Fibroblast of upper back skin (primary cell): ENCODE results near the gene ARHGAP45.

Experiments used
- DNase-seq: peaks from one replicate; pipeline ENCODE4 v3.0.0-alpha.2; 2013

ARHGAP45 gene

DNA sequence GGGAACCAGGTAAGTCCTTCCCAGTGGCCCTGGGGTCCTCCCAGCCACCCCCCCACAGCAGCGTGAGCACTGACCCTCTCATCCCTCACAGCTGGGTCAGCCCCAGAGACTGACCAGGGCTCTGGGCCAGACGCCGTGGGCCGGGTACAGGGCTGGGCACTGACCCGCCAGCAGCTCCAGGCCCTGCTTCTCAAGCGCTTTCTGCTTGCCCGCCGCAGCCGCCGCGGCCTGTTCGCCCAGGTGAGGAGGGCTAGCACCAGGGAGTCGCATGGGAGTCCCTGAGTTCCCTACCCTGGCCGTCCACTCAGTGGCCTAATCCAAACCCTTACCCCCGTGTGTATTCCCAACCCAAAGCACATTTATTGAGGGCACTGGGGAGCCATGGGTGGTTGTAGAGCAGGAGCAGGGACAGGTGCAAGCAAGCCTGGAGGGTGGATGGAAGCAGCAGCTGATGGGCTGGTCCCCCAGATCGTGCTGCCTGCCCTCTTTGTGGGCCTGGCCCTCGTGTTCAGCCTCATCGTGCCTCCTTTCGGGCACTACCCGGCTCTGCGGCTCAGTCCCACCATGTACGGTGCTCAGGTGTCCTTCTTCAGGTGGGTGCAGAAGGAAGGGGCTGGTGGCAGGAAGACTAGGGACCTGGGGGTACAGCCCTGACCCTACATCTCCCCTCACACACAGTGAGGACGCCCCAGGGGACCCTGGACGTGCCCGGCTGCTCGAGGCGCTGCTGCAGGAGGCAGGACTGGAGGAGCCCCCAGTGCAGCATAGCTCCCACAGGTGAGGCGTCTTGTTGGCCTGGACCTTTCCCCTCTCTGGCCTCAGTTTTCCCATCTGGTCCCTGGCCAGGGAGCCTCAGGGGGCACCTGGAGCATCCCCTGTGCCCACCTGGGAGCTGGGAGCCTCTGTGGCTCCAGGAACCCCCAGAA is 12.6 kb upstream of the ARHGAP45 start:
- no peak for DNase-seq

DNA sequence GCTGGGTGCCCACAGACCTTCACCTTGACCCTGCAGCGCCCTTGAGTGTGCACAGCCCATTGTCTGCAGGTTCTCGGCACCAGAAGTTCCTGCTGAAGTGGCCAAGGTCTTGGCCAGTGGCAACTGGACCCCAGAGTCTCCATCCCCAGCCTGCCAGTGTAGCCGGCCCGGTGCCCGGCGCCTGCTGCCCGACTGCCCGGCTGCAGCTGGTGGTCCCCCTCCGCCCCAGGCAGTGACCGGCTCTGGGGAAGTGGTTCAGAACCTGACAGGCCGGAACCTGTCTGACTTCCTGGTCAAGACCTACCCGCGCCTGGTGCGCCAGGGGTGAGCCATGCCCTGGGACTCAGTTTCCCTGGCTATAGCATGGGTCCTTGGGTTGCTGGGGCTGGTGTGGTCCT is 11.9 kb upstream of the ARHGAP45 start:
- no peak for DNase-seq

- no peak for DNase-seq
These were observed 10.9 kb upstream of the ARHGAP45 start for GRCh38 chr19:1055886-1056620.

- peak; percentile 39 for DNase-seq
These were observed 9.7 kb upstream of the ARHGAP45 start for GRCh38 chr19:1057176-1057855.

GRCh38 chr19:1058112-1058511 is 8.9 kb upstream of the ARHGAP45 start:
- DNase-seq, result no peak

DNA sequence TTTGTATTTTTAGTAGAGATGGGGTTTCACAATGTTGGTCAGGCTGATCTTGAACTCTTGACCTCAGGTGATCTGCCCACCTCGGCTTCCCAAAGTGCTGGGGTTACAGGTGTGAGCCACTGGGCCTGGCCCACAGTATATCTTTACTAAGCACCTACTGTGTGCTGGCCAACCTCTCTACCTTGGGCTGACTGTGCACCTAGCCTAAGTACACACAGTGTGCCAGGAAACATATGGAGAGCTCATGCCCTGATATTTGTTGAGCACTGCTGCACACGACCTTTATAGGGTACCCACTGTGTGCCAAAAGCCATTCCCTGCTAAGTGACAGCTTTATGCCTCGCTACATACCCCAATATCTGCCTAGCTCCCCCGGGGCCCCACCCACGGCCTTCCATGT is 6.3 kb upstream of the ARHGAP45 start:
- DNase-seq, result no peak

GRCh38 chr19:1061987-1062386 is 5.0 kb upstream of the ARHGAP45 start:
- DNase-seq, result no peak

DNA sequence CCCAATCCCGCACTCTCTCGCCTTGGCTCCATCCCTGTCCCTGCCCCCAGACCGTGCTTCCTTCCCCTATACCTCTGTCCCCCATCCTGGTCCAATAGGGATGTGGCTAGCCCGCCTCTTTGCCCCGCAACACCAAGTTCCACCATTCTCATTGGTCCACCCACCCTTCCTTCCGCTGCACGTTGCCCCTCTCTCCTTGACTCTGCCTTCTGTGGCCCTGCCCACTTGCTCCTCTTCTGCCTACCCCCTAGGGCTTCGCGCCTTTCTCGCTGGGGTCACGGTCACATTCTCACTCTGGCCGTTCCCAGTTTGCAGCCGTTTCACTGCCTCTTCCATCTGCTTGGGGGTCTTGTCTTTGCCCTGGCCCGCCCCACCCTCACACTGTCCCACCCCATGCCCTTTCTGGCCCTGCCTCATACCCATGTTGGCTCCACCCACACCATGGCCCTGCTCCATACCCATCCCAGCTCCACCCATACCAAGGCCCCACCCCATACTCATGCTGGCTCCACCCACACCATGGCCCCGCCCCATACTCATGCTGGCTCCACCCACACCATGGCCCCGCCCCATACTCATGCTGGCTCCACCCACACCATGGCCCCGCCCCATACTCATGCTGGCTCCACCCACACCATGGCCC is 4.5 kb upstream of the ARHGAP45 start:
- DNase-seq, result no peak

- DNase-seq, result no peak
These were observed 3.7 kb upstream of the ARHGAP45 start for GRCh38 chr19:1063030-1063908.

- DNase-seq, result no peak
These were observed 2.9 kb upstream of the ARHGAP45 start for GRCh38 chr19:1063909-1064660.

GRCh38 chr19:1064661-1065605 is 2.0 kb upstream of the ARHGAP45 start:
- DNase-seq, result peak; percentile 25

DNA sequence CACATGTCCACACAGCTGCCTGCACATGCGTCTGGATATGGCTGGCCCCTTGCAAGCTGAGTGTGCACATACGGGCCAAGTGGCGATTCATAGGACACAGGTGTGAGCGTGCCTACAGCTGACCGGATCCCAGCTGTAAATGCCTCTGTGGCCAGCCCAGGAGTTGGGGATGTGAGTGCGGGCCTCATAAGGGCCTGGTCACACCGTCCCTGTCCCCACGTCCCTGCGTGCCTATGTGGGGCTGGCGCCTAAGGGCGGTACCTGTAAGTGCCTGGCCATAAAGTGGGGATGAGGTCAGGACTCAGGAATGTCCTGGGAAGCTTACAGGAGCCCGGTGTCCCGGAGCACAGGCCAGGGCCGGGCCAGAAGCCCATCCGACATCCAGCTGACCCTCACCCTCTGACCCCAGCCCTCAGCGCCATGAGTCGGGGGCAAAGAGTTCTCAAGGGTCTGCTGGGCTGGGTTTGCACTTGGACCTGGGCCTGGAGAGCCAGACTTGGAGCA is 1.3 kb upstream of the ARHGAP45 start:
- DNase-seq, result no peak

- DNase-seq, result no peak
These were observed 668 bp upstream of the ARHGAP45 start for GRCh38 chr19:1066251-1066747.

GRCh38 chr19:1067341-1067957 is 482 bp downstream of the ARHGAP45 start:
- DNase-seq, result no peak

GRCh38 chr19:1068009-1069001 is 1.3 kb downstream of the ARHGAP45 start:
- DNase-seq, result no peak

DNA sequence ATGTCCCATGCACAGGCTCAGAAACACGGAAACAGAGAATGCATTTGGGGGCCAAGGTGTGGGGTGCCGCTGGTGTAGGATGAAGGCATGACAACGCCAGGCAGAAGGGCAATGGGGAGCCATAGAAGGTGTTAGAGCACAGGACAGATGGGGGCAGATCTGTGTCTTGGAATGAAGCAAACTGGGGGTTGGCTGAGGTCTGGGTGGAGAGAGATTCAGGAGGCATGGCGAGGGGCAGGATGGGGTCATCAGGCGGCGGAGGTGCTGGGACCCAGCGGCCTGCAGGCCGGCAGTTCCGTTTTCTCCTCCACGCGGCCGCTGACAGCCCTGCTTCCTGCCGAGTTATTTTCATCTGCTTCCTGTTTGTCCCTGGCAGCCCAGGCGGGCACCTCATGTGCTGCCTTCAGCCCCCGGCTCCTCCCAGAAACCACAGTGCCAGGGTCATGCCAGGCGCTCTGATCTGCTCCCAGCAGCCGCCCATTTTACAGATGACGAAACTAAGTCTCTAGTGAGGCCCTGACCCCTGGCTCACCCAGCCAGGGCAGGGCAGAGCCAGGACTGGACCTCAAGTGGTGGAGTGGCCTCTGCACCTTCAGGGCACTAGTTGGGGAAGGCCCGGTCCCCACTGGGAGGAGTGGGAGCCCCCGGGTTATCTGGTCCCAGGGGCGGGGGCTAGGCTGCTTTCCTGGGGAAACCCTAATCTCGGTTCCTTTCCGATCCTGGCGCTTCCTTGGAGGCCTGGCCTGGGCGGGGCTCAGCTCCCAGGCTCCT is 2.2 kb downstream of the ARHGAP45 start:
- no peak for DNase-seq

DNA sequence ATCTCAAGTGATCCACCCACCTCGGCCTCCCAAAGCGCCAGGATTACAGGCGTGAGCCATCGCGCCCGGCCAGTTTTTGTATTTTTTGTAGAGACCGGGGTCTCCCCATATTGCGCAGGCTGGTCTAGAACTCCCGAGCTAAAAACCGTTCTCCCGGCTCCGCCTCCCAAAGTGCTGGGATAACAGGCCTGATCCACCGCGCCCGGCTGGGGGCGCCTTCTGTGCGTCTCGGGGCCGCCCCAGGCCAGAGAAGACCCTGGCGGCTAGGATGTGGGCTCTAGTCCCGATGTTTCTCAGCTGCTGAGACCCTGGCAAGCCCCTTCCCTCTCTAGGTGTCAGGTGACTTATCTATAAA is 3.6 kb downstream of the ARHGAP45 start:
- no peak for DNase-seq
